ENCODE results near the gene NUDT9.

DNA sequence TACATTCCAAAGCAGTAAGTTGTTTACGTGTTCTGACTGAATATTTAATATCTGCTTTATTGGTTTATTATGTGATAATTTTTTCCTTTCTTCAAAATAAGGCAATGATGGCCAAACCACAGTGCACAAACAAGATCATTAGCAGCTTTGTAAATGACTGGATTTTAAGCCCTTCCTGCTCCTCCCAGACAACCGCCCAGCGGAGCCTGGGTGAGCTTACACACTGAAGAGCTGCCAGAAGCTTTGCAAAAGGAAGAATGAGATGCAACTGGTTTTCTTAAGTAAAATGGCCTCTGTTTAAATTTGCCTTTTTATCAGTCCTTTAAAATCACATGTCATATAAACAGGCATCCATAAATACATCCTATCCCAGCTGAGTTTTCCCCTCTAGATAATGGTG is 54.6 kb downstream of the NUDT9 start:
- TF ChIP-seq, protein P1, sequence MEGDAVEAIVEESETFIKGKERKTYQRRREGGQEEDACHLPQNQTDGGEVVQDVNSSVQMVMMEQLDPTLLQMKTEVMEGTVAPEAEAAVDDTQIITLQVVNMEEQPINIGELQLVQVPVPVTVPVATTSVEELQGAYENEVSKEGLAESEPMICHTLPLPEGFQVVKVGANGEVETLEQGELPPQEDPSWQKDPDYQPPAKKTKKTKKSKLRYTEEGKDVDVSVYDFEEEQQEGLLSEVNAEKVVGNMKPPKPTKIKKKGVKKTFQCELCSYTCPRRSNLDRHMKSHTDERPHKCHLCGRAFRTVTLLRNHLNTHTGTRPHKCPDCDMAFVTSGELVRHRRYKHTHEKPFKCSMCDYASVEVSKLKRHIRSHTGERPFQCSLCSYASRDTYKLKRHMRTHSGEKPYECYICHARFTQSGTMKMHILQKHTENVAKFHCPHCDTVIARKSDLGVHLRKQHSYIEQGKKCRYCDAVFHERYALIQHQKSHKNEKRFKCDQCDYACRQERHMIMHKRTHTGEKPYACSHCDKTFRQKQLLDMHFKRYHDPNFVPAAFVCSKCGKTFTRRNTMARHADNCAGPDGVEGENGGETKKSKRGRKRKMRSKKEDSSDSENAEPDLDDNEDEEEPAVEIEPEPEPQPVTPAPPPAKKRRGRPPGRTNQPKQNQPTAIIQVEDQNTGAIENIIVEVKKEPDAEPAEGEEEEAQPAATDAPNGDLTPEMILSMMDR (IDR thresholded peaks at IDR 0.05): no peak
- TF ChIP-seq POLR2AphosphoS5 (IDR thresholded peaks at IDR 0.05) (no peak), POLR2A (IDR thresholded peaks at IDR 0.05) (no peak)

Measured in prostate gland (tissue), 2 donors.